DMS 273 (cell line): Measurements from ENCODE around the gene OXT.

ENCODE experiments used
- DNase-seq: peaks from one replicate; lab custom pipeline; 2025; ENCODE audit not compliant: unreplicated experiment; lab: John Stamatoyannopoulos, UW

Gene OXT

DNA sequence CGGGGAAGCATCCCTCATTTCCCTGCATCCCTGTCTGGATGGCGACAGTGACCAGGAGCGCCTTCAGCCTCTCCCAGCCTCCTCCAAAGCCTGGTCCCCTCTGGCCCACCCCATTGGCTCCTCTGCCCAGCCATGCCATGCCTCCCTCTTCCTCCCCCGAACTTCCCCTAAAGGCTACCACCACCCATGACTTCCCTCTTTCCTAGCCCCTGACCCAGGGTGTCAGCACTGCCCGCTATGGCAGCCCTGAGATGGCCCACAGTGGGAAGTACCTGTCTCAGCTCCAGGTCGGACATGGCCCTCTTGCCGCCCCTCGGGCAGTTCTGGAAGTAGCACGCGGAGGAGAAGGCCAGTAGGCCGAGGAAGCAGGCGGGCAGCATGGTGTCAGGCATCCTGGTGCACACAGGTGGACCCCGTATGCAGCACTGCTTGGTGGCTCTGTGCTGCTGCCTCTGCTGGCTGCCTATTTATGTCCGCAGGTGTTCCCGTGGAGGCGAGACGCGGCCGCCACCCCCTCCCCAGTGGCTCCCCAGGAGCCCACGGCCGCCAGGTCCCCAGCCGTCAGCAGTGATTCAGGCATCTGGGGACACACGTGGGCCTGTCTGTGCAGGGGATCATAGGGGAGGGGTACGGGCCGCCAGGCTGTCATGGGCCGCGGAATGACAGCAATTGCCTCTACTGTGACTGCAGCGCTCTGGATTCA is 13.0 kb downstream of the OXT start, which contains the start of gene AVP:
Gene AVP (minus strand): TSS at position 442 of the 703 bp plus-strand sequence. CDS start 50 bp downstream, at position 392.
- DNase-seq: no peak

DNA sequence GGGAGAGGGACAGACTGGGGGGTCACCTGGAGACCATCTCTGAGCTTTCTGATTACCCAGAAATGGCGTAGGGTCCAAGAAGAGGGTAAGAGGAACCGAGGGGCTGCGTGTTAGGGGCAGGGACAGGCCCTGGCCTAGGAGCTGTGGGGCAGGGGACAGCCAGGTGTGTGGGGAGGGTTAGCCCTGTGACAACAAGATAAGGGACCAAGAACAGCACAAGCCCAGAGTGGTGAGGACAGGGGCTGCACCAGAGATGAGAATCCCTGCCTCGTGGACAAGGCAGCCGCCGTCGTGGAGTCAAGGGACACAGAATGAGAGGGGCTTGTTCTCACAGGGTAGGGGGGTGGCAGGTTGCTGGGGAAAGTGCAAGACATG is 13.6 kb downstream of the OXT start:
- DNase-seq: no peak

DNA sequence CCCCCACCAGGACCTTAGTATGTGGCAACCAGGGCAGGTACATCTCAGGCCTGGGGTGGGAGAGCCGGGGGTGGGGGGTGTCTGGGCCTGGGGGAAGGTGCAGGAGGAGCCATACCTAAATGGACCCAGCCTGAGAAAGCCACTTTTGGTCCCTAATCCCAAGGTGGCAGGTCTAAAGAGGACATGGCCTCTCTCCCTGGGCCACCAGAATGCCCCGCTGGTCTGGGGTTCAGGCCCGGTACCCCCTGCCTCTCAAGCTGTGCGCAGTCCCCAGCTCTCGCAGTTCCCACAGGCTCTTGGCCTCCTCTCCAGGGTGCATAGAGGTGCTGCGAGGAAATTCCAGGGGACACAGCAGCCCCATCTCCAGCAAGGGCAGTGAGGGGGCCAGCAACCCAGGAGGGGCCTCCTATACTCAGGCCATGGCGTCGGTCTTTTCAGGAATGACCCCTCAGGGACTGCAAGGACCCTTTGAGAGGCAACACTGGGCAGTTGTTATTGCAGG is 14.2 kb downstream of the OXT start:
- no peak for DNase-seq

DNA sequence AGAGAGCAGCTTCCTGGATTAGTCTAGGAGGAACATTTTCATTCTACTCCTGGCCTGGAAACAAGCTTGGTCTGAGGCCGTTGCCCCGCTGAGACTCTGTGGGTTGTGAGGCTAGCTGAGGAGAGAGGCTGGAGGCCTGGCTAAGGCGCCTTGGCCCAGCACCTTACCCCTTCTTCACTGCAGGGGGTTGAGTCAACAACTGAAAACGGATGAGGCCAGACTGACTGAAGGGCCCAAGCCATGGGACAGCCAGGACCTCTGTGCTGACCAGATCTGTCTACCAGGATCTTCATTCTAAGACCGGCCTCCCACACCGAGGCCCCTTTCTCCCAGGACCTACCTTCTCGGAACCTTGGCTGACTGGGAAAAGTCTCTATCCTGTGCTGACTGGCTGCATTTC is 16.6 kb downstream of the OXT start:
- DNase-seq: no peak

DNA sequence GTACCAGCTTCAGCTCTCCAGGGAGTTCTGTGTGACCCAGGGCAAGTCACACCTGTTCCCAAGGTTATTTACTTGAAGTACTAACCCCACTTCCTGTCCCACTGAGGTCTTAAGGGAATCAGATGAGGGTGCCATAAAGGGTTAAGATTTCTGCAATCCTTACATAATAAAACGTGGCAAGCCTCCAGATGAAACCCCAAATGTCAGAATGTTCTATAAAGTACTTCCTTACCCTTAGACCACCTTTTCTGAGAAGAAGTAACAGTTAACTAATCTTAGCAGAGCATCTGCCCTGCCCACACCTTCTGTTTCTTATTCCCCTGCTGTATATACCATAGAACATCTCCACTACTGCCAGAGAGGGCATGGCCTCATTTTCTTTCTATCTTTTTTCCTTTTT is 19.1 kb downstream of the OXT start:
- DNase-seq: no peak

DNA sequence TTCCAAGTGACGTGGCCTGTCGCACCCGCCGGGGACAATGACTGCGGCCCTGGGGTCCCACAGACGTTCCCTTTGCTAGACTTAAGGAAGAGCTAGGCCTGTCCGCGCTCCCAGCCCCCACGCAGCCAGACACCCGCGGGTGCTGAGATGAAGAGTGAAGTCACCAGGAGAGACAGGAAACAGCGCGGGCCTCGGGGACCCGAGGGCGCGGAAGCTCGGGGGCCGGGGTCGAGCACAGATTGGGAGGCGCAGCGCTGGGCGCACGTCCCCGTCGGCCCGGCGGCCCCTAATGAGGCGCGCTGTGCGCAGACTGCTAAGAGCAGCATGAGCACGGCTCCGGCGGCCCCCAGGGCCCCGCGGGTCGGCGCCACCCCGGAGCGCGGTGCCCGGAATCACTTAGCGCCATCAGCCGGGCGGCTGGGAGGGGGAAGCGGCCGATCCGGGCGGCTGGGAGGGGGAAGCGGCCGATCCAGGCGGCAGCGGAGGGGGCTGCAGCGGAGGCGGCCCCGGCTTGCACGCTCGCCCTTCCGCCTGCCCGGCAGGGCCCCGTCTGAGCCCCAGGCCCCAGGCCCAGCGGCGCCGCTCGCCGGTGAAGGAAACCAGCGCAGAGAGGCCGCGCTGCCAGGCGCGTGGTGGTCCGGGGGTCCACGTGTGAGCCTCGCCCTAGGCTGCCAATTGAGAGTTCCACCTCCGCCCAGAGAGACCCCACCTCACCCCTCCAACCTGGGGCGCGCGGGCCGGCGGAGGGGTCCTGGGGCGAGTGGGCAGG is 21.4 kb downstream of the OXT start:
- DNase-seq: no peak

DNA sequence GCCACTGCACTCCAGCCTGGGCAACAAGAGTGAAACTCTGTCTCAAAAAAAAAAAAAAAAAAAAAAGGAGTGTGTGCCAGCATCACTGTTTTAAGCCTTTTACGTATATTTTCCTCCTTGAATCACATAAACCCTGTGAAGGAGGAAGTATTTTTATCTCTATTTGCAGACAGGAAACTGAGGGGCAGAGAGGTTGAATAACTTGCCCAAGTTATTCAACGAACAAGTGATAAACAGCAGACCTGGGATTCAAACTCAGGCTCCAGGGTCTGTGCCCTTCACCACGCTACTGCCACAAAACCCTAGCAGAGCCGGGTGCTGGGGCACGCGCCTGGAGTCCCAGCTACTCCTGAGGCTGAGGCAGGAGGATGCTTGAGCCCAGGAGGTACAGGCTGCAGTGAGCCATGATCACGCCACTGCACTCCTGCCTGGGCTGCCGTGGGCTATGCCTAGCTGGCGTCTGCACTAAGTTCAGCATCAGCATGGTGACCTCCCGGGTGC is 22.5 kb downstream of the OXT start:
- no peak for DNase-seq

DNA sequence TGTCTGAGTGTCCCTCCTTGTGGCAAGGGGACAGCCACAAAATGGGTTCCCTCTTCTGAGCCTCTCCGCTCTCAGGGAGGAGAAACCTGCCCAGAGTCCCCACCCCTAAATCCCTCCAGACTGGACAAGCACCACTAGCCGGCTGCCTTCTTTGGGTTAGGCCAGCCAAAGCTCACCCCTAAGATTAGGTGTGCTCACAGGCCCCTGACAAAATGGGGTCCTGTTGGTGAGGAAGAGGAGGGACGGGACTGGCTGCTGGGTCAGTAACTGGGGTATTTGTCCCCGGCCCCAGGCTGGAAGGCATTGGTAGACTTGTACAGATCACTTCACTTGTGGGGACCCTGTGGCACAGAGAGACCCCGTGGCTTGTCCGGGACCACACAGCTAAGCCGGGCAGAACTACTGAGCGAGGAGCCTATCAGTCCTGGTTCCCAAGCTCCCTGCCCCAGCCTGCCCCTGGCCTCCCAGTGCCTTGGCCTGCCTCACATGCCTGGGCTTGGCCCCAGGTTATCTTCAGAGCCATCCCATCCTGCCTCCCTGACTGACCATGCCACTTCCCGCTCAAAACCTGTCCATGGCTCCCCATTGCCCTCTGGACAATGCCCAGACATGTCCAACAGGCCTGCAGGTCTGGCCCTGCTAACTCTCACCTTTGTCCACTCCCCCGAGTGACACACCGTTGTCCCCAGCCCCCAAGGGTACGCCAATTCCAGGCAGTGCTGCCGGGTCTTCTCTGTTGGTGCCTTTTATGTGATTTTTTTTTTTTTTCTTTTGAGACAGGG is 23.6 kb downstream of the OXT start:
- DNase-seq: no peak

DNA sequence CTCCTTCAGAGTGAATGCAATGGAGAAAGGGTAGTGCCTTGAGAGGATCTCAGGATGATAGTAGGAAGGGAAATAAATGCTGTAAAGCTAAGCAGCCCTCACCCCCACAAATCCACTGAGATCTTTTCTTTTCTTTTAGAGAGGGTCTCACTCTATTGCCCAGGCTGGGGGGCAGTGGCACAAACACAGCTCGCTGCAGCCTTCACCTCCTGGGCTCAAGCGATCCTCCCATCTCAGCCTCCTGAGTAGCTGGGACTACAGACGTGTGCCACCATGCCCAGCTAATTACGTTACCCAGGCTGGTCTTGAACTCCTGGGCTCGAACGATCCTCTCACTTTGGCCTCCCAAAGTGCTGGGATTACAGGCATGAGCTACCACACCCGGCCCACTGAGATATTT is 29.1 kb downstream of the OXT start:
- no peak for DNase-seq

DNA sequence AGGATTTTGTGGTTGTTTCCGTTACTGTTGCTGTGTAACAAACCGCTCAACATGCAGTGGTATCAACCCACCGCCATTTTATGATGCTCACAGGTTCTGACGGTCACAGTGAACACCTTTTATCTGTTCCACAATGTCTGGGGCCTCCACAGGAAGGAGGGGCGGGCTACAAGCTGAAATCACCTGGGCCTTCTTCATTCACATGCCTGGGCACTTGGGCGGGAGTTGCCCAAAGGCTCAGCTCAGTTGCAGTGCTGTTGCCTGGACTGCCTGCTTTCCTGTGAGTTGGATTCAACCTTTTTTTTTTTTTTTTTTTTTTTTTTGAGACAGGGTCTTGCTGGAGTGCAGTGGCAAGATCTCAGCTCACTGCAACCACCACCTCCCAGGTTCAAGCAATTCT is 29.8 kb downstream of the OXT start:
- no peak for DNase-seq

DNA sequence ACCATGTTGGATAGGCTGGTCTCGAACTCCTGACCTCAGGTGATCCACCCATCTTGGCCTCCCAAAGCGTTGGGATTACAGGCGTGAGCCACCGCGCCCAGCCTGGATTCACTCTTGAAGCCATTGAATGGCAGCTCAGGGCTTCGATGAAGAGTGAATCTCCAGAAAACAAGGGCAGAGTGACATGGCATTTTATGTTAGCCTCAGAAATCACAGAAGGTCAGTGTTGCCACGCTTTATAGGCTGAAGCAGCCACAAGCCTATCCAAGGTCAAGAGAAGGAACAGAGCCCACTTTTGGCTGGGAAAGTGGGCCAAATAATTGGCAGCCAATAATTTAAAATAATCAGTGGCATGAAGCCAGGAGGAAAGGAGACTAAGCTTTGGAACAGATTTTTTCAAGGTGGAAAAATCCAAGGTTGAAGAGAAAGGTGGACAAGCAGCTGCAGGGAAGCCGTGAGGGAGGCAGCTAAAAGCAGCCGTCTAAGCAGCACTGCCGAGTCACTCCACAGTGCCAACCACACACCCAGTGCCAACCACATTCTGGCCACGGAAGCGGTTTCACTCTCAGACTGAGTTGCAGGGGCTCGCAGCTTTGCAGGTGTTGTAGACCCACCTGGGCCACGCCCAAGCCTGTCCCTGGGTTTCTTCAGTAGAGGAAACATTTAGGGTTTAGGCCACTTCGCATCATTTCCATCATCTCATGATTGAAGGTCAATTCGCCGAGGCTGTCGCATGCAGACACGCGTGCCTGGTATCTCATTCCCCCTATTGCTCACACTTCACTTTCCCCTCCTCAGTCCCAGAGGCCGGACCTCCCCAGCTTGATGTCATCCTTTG is 30.5 kb downstream of the OXT start:
- DNase-seq: no peak

DNA sequence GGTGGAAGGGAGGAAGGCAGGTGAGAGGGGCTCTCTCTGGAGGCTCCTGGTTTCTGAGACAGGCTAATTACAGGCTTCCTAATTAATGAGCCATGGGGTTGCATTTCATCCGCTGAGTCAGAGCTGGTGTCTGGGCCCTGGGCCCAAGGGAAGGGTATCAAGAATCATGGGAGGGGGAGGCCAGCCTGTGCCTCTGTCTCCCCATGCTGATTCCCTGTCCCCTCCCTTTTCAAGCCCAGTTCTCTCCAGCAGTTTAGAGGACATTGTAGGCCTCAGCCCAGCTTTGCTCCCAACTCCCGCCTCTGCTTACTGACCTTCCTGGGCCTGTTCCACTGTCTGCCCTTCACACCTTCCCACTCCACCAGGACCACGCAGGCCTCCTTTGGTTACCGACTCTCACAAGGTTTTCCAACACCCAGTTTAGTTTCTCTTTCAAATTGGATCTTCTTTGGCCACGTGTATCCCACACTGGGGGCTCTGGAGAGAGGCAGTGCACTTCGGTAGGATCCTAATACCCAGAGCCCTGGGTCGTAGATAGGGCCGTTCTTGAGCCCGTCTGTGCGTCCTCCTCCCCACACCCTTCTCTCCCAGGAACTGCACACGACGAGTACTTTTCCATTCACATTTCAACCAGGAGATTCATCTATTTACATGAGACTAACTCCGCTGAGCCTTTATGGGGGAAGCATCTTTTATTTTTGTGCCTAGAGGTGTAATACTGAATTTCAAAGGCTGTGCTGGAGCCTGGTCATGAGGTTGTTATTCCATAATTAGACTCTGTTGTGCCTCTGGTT is 31.4 kb downstream of the OXT start:
- DNase-seq: no peak

DNA sequence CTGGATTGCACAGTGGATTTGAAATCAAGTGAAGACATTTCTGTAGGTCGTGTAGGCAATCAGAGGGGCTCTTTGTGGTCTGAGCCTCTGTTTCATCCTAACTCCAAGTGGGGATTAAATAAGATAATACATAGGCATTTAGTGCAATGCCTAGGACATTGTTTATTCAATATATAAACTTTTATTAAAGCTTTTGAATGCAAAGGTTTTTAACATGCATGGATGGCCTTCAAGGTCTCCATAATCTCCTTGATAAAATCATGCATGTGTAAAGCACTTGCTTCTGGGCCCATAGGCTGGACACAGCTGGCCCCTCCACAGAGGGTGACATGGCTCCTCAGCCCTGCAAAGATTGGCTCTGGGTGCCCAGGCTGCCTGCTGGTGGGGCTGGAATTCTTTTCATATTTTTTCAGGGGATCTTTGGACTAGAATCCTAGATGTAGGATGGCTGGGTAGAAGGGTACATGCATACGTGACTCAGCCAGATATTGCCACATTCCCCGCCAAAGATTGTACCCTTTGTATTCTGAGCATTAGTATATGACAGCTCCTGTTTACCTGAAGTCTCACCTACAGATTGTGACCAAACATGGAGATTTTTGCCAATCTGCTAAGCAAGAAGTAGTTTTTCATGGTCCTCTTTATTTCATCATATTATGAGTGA is 32.1 kb downstream of the OXT start:
- DNase-seq: no peak

DNA sequence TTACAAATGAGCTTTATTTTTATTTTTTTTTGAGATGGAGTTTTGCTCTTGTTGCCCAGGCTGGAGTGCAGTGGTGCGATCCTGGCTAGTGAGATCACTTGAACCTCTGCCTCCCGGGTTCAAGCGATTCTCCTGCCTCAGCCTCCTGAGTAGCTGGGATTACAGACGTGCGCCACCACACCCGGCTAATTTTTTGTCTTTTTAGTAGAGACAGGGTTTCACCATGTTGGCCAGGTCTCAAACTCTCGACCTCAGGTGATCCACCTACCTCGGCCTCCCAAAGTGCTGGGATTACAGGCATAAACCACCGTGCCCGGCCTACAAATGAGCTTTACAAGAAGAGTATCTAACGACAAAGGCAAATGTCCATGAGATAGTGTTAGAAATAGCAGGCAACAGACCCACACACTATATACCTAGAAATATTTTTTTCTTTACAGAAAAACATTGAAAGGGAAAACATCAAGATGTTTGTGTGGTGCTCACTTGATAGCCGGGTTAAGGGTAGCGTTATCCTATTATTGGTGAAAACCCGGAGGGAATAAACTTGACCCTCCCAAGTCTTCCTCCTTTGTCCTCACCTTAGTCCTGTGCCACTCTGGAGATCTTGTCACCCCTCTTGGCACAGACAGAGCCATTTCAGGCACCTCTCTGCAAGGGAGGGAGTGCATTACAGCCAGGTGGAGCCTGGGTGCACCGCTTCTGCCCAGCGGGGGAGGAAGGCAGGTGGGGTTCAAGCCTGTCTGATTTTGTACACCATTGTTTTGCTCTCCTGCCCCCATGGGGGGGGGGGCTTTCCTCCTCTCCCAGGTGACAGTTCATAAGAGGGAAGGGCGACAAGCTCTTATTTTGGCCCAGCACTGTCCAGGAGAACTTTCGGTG is 34.1 kb downstream of the OXT start:
- no peak for DNase-seq

DNA sequence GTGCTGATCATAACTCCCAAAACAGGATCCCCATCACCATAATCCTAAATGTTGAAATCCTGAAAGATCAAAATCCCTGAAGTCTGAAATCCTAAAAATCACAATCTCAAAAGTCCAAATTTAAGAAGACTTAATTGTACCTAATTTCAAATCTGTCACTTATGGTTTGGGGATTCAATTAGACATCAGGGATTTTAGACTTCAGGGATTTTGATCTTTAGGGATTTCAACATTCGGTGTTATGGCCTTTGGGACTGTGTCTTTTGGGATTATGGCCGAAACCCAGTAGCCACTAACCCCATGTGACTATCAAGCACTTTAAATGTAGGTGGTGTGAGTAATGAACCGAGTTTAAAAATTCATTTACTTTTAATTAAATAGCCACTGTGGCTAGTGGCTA is 34.8 kb downstream of the OXT start:
- DNase-seq: no peak

DNA sequence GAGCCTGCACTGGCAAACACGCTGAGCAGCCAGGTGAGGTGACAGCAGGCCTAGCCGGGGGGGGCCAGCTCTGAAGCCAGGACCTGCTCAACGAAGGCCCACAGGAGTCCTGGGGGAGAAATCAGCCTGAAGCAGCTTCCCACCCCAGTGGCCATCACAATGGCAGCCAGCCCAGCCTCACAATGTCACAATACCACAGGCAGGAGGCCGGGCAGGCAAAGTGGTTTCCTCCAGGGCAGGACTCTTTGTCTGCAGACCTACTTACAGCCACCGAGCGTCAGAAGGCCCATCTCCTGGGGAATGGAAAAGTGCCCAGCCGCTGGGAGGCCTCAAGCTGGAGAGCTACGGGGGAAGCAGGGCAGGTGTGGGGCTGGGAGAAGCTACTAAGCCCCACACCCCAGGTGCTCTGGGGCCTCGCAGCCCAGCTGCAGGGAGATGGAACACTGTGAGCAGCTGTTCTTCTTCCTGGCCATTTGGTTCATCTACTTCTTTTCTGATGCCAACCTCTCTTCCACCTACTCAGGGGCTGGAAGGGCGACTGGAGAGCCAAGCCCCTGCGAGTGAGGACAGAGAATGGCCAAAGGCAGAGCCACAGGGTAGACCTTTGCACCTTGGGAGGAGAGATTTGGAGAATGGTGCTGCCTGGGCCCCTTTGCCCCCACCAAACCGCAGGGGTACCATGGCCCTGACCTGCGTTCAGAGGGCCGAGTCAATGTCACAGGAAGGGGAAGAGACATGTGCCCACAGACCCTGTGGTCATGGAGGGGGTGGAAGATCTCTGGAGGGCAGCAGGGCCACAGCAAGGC is 35.4 kb downstream of the OXT start:
- no peak for DNase-seq

DNA sequence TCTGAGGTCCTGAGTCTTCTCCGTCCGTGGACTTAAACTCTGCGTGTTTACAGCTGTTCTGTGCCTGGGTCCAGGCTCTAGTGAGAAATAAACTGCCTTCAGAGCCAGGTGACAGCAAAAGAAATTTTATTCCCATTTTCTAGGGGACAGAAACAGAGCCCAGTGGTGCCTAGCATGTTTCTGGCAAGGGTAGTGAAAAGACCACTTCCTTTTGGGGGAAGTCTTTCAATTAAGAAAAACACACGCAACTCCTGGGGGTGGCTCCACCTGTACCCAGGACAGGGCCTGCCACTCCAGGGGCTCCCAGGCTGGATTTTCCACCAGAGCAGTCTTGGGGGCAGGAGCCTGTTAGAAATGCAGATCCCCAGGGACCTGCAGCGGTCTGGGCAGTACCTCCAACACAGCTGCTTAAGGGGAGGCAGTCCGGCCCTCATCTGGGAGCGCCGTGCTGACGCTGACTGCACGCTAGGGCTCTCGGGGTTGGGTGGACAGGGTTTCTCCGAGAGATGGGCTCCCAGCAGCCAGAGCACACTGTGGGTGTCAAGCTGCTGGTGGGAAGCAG is 36.1 kb downstream of the OXT start:
- no peak for DNase-seq
